ENCODE results near the gene OR2A25. TPM values are rescaled to one million over a fixed set of nuclear protein-coding genes. Genes with fewer than 3 reads are reported as not detected.

Gene OR2A25
- total RNA-seq, 2 donors from 2014 or later = not detected

- H3K36me3 Mint-ChIP-seq = peaks cover 0 to 4% of the 10 kb centered on the region in 2 donors
- DNase-seq (ENCODE audit: low spot score in 2 of 2) (no peak), ATAC-seq (no peak)
- H3K27ac Mint-ChIP-seq = no peak within 1 kb of the TSS
- H3K9me3 Mint-ChIP-seq = peaks cover 0 to 5% of the 10 kb centered on the region in 2 donors
Observed at GRCh38 chr7:144122876-144123275, 53.3 kb downstream of the OR2A25 start, which contains the start of gene OR2A14. TSS of gene OR2A14 (plus strand) at chr7:144123176. CDS start at chr7:144129113, 5,937 bp downstream.

Other genes starting within 250 kb of the OR2A25 start
- 10 to 100 TPM; 19.9 to 23.0 TPM for gene TCAF1, start 167.6 kb upstream of the OR2A25 start, total RNA-seq
- gene OR2F2, start 134.6 kb upstream of the OR2A25 start, total RNA-seq = not detected
- not detected for gene OR2F1, start 115.0 kb upstream of the OR2A25 start, total RNA-seq
- not detected for gene OR6B1, start 69.5 kb upstream of the OR2A25 start, total RNA-seq
- not detected for gene OR2A5, start 20.9 kb upstream of the OR2A25 start, total RNA-seq
- gene OR2A12, start 16.5 kb downstream of the OR2A25 start, total RNA-seq = not detected
- gene OR2A2, start 39.8 kb downstream of the OR2A25 start, total RNA-seq = not detected
- gene OR2A14, start 53.4 kb downstream of the OR2A25 start, total RNA-seq = not detected
- under 1 TPM in 1 of 2 donors, not detected in 1; 0.93 TPM for gene CTAGE4, start 113.7 kb downstream of the OR2A25 start, total RNA-seq
- gene ARHGEF35, start 126.0 kb downstream of the OR2A25 start, total RNA-seq = 1 to 10 TPM in 1 of 2 donors, under 1 TPM in 1; 0.19 to 4.6 TPM
- not detected for gene OR2A42, start 169.8 kb downstream of the OR2A25 start, total RNA-seq
- gene OR2A7, start 195.0 kb downstream of the OR2A25 start, total RNA-seq = 1 to 10 TPM; 1.6 to 2.6 TPM
- gene CTAGE8, start 199.5 kb downstream of the OR2A25 start, total RNA-seq = 1 to 10 TPM; 1.4 to 1.8 TPM
- gene OR2A1, start 242.6 kb downstream of the OR2A25 start, total RNA-seq = not detected

Data from activated naive CD4-positive, alpha-beta T cell treated with anti-CD3 and anti-CD28 coated beads, Interleukin-2, amount 50 U/mL, for 72 hours (primary cell).